HTR-8/SVneo (cell line): ENCODE data around the gene FIBCD1.

Experiments used
- DNase-seq: peaks from one replicate; pipeline ENCODE4 v3.0.0; 2011; ENCODE audit warnings: low spot score, mixed read lengths; ENCODE audit not compliant: insufficient read length
- FAIRE-seq: peaks from 2 replicates; lab custom pipeline; 2011; peaks lifted over from hg19 to GRCh38; lab: Jason Lieb, UNC

Gene FIBCD1

GRCh38 chr9:130938652-130939404, at the start of gene FIBCD1:
FIBCD1 (minus strand) TSS chr9:130939247; CDS start chr9:130938607, 640 bp downstream.
- FAIRE-seq (no peak), DNase-seq (peak; percentile 45)

GRCh38 chr9:130988400-130988747, 49.3 kb upstream of the FIBCD1 start:
- DNase-seq (no peak), FAIRE-seq (no peak)

GRCh38 chr9:130987738-130988399, 48.8 kb upstream of the FIBCD1 start:
- FAIRE-seq, result no peak

GRCh38 chr9:130987054-130987453, 48.0 kb upstream of the FIBCD1 start:
- FAIRE-seq (no peak), DNase-seq (no peak)

More at GRCh38 chr9:130987738-130988399, 48.8 kb upstream of the FIBCD1 start:
- DNase-seq, result no peak

- FAIRE-seq, result no peak
- no peak for DNase-seq
These were observed 47.4 kb upstream of the FIBCD1 start for GRCh38 chr9:130986356-130986965.

GRCh38 chr9:130985606-130986162, 46.6 kb upstream of the FIBCD1 start:
- FAIRE-seq (no peak), DNase-seq (no peak)

- FAIRE-seq (no peak), DNase-seq (no peak)
These were observed 46.0 kb upstream of the FIBCD1 start for GRCh38 chr9:130985029-130985428.

GRCh38 chr9:130984521-130984920, 45.5 kb upstream of the FIBCD1 start:
- no peak for DNase-seq
- FAIRE-seq, result no peak

- DNase-seq (no peak), FAIRE-seq (no peak)
These were observed 44.9 kb upstream of the FIBCD1 start for GRCh38 chr9:130983970-130984369.

GRCh38 chr9:130983359-130983670, 44.3 kb upstream of the FIBCD1 start:
- no peak for DNase-seq
- FAIRE-seq, result no peak

- no peak for DNase-seq
- FAIRE-seq, result no peak
These were observed 43.8 kb upstream of the FIBCD1 start for GRCh38 chr9:130982636-130983358.

- FAIRE-seq, result no peak
- DNase-seq, result no peak
These were observed 42.7 kb upstream of the FIBCD1 start for GRCh38 chr9:130981756-130982137.

- no peak for DNase-seq
These were observed 42.1 kb upstream of the FIBCD1 start for GRCh38 chr9:130981002-130981755.

GRCh38 chr9:130980526-130980925, 41.5 kb upstream of the FIBCD1 start:
- DNase-seq, result no peak
- no peak for FAIRE-seq

More at GRCh38 chr9:130981002-130981755, 42.1 kb upstream of the FIBCD1 start:
- no peak for FAIRE-seq

- FAIRE-seq, result no peak
- DNase-seq, result no peak
These were observed 40.7 kb upstream of the FIBCD1 start for GRCh38 chr9:130979591-130980385.

- FAIRE-seq (no peak), DNase-seq (no peak)
These were observed 38.8 kb upstream of the FIBCD1 start for GRCh38 chr9:130977811-130978221.

- FAIRE-seq (no peak), DNase-seq (no peak)
These were observed 37.1 kb upstream of the FIBCD1 start for GRCh38 chr9:130975932-130976841.

- DNase-seq (no peak), FAIRE-seq (no peak)
These were observed 36.1 kb upstream of the FIBCD1 start for GRCh38 chr9:130975156-130975555.
